Testis (tissue), 3 donors: ENCODE results near the gene HSF2BP. TPM values are rescaled to one million over a fixed set of nuclear protein-coding genes. Genes with fewer than 3 reads are reported as not detected.

ENCODE experiments used
- DNase-seq: peaks from one replicate; pipeline ENCODE4 v3.0.0-alpha.2; 2019
- H3K27ac ChIP-seq, 2 donors: fragments of 200-600 bp; sonication (generic); one replicate each; pipeline ENCODE4 v1.5.1; 2019
- H3K27me3 ChIP-seq: fragments of 200-600 bp; sonication (generic); one replicate; pipeline ENCODE4 v1.5.1; 2019
- H3K36me3 ChIP-seq: fragments of 200-600 bp; sonication (generic); one replicate; pipeline ENCODE4 v1.5.1; 2017; ENCODE audit warnings: low read depth; ENCODE audit errors: missing control alignments
- H3K4me1 ChIP-seq: fragments of 200-600 bp; sonication (generic); one replicate; pipeline ENCODE4 v1.5.1; 2019
- H3K4me3 ChIP-seq, 2 donors: fragments of 200-600 bp; sonication (generic); one replicate each; pipeline ENCODE4 v1.5.1; 2017 to 2019
- H3K9me3 ChIP-seq: fragments of 200-600 bp; sonication (generic); one replicate; pipeline ENCODE4 v1.5.1; 2017
- CTCF ChIP-seq, 3 experiments: fragments of 450-650 bp in 2 of 3; fragments of 200-600 bp in 1 of 3; sonication (generic) in 1 of 3; IDR thresholded peaks; one replicate each; pipeline ENCODE4 v1.5.1; 2016 to 2019; ENCODE audit warnings: antibody characterized with exemption in 3 of 3, mild to moderate bottlenecking in 2 of 3, moderate library complexity in 1 of 3
- POLR2A ChIP-seq: fragments of 450-650 bp; IDR thresholded peaks from one replicate; pipeline ENCODE4 v1.6.1; 2017; ENCODE audit warnings: antibody characterized with exemption, mild to moderate bottlenecking, moderate library complexity
- WGBS, 2 donors: methylation state at CpG; one replicate each; pipeline ENCODE4 v1.1.5; 2018; 5-methylcytosine and 5-hydroxymethylcytosine counted together
- intact Hi-C: fragments of 100-400 bp; cut with DNase I; formaldehyde crosslinking; loops from one replicate; pipeline ENCODE4 v1.15.1; 2023; ENCODE audit warnings: low total_unique reads
- polyA plus RNA-seq: library from polyadenylated mRNA; stranded (reverse); fragments of 350-450 nt; fragmentation: Illumina TruSeq; extraction: RNeasy Lipid Tissue Mini Kit (QIAGEN cat#74804); gene quantifications from one replicate; pipeline ENCODE4 v1.2.3, GENCODE V29; 2014; ENCODE audit warnings: low read depth, low replicate concordance; ENCODE audit not compliant: insufficient read depth
- total RNA-seq, 2 donors: library from RNA; depleted of rRNA; stranded (reverse); fragments of >200 nt; gene quantifications; one replicate each; pipeline ENCODE4 v1.2.3, GENCODE V29; 2016

Gene HSF2BP
- total and polyA plus RNA-seq, 3 donors from 2014 or later: 28.3 to 46.5 (median 36.3) TPM

GRCh38 chr21:43679951-43680350, 20.7 kb upstream of the HSF2BP start:
- TF ChIP-seq CTCF (IDR thresholded peaks at IDR 0.05) (no peak), POLR2A (no peak)
- intact Hi-C loops: no loop called here
- Histone ChIP-seq H3K4me3 (no peak overlapping the region), H3K27me3 (no peaks in the 10 kb centered on the region), H3K36me3 (no peaks in the 10 kb centered on the region), H3K27ac (no peak overlapping the region), H3K4me1 (no peaks in the 10 kb centered on the region), H3K9me3 (no peaks in the 10 kb centered on the region)
- WGBS, 2 donors: 94 to 95% methylated on average over 12 of the region's 12 CpGs
- no peak for DNase-seq

- Histone ChIP-seq H3K4me1 (no peaks in the 10 kb centered on the region), H3K27me3 (no peaks in the 10 kb centered on the region), H3K27ac (no peak overlapping the region), H3K4me3 (no peak overlapping the region), H3K36me3 (no peaks in the 10 kb centered on the region), H3K9me3 (no peaks in the 10 kb centered on the region)
- DNase-seq: no peak
- TF ChIP-seq POLR2A (no peak), CTCF (IDR thresholded peaks at IDR 0.05) (no peak)
- intact Hi-C loops: no loop called here
- WGBS, 2 donors: 92 to 95% methylated on average over 15 of the region's 15 CpGs
Observed at GRCh38 chr21:43676391-43676790, 17.1 kb upstream of the HSF2BP start.

GRCh38 chr21:43675871-43676270, 16.6 kb upstream of the HSF2BP start:
- H3K36me3 ChIP-seq: no peaks in the 10 kb centered on the region
- H3K27ac ChIP-seq: no peak overlapping the region
- no peaks in the 10 kb centered on the region for H3K4me1 ChIP-seq
- WGBS, 2 donors: 94 to 96% methylated on average over 3 of the region's 3 CpGs
- intact Hi-C loops: no loop called here
- H3K4me3 ChIP-seq: no peak overlapping the region
- no peak for TF ChIP-seq CTCF (IDR thresholded peaks at IDR 0.05)
- TF ChIP-seq POLR2A: no peak
- H3K27me3 ChIP-seq: no peaks in the 10 kb centered on the region
- no peaks in the 10 kb centered on the region for H3K9me3 ChIP-seq
- DNase-seq: no peak

- Histone ChIP-seq H3K9me3 (no peaks in the 10 kb centered on the region), H3K27ac (no peak overlapping the region), H3K27me3 (no peaks in the 10 kb centered on the region), H3K36me3 (no peaks in the 10 kb centered on the region), H3K4me1 (no peaks in the 10 kb centered on the region), H3K4me3 (no peak overlapping the region)
- TF ChIP-seq POLR2A (no peak), CTCF (IDR thresholded peaks at IDR 0.05) (no peak)
- 74 to 76% methylated on average over 18 to 20 of the region's 20 CpGs for WGBS, 2 donors
- DNase-seq: no peak
- intact Hi-C loops: no loop called here
Observed at GRCh38 chr21:43669828-43670605, 10.7 kb upstream of the HSF2BP start.
